Loucy (cell line): ENCODE data around the gene CNTNAP2.

Source experiments
- H2AFZ ChIP-seq: fragments of 200-600 bp; sonication (generic); 2 replicates; pipeline ENCODE4 v1.6.0; 2016; ENCODE audit warnings: antibody characterized with exemption, mild to moderate bottlenecking, low read length, moderate library complexity
- H3F3A ChIP-seq: fragments of 200-600 bp; 2 replicates; pipeline ENCODE4 v1.6.0; 2016; ENCODE audit warnings: antibody characterized with exemption, low read depth, mild to moderate bottlenecking
- H3K27me3 ChIP-seq: fragments of 200-600 bp; sonication (generic); 2 replicates; pipeline ENCODE4 v1.6.1; 2014; ENCODE audit warnings: low read length, mild to moderate bottlenecking; ENCODE audit not compliant: insufficient read depth, poor library complexity, severe bottlenecking
- H3K36me3 ChIP-seq: fragments of 200-600 bp; sonication (generic); 2 replicates; pipeline ENCODE4 v1.6.1; 2016; ENCODE audit warnings: low read length; ENCODE audit not compliant: insufficient read depth
- H3K4me1 ChIP-seq: fragments of 200-600 bp; sonication (generic); 2 replicates; pipeline ENCODE4 v1.5.1; 2014; ENCODE audit warnings: low read length, mild to moderate bottlenecking; ENCODE audit not compliant: insufficient read depth, poor library complexity, severe bottlenecking
- H3K4me2 ChIP-seq: fragments of 200-600 bp; sonication (generic); 2 replicates; pipeline ENCODE4 v1.6.0; 2014; ENCODE audit warnings: antibody characterized with exemption, low read length, low read depth, mild to moderate bottlenecking; ENCODE audit not compliant: poor library complexity, severe bottlenecking
- H3K4me3 ChIP-seq: fragments of 200-600 bp; sonication (generic); 2 replicates; pipeline ENCODE4 v1.5.1; 2014; ENCODE audit warnings: low read length, mild to moderate bottlenecking, mixed read lengths; ENCODE audit not compliant: poor library complexity, severe bottlenecking
- H3K79me2 ChIP-seq: fragments of 200-600 bp; sonication (generic); 2 replicates; pipeline ENCODE4 v1.6.1; 2014; ENCODE audit warnings: low read length; ENCODE audit not compliant: insufficient read depth
- H3K9ac ChIP-seq: fragments of 200-600 bp; sonication (generic); 2 replicates; pipeline ENCODE4 v1.6.0; 2014; ENCODE audit warnings: mild to moderate bottlenecking, low read depth, low read length, moderate library complexity; ENCODE audit not compliant: poor library complexity, severe bottlenecking
- H3K9me2 ChIP-seq: fragments of 200-600 bp; sonication (generic); replicated peaks from 2 replicates; pipeline ENCODE4 v1.6.1; 2016; ENCODE audit warnings: low read depth, low read length, mixed read lengths
- H3K9me3 ChIP-seq: fragments of 200-600 bp; sonication (generic); 2 replicates; pipeline ENCODE4 v1.6.1; 2014; ENCODE audit warnings: mild to moderate bottlenecking, antibody characterized with exemption, low read length, low read depth; ENCODE audit not compliant: insufficient read depth
- H4K20me1 ChIP-seq: fragments of 200-600 bp; sonication (generic); 2 replicates; pipeline ENCODE4 v1.6.0; 2014; ENCODE audit warnings: antibody characterized with exemption, low read length, mild to moderate bottlenecking; ENCODE audit not compliant: insufficient read depth, poor library complexity, severe bottlenecking
- CTCF ChIP-seq: fragments of 200-600 bp; sonication (generic); conservative IDR thresholded peaks from 2 replicates; pipeline ENCODE4 v1.5.1; 2014; ENCODE audit warnings: mild to moderate bottlenecking, antibody characterized with exemption, low read length
- EZH2phosphoT487 ChIP-seq: fragments of 200-600 bp; IDR thresholded peaks from 2 replicates; pipeline ENCODE4 v1.6.1; 2018; ENCODE audit warnings: antibody characterized with exemption, mild to moderate bottlenecking, moderate library complexity, borderline replicate concordance

CNTNAP2 gene

GRCh38 chr7:146781352-146782116 is 664.9 kb downstream of the CNTNAP2 start:
- H3K36me3 ChIP-seq: no peaks in the 10 kb centered on the region
- H2AFZ ChIP-seq: no peak overlapping the region
- H3K4me1 ChIP-seq: no peaks in the 10 kb centered on the region
- no peaks in the 10 kb centered on the region for H3K9me3 ChIP-seq
- H3K9me2 ChIP-seq: no peaks in the 10 kb centered on the region
- H4K20me1 ChIP-seq: no peaks in the 10 kb centered on the region
- TF ChIP-seq CTCF: no peak
- TF ChIP-seq EZH2phosphoT487: no peak
- H3F3A ChIP-seq: no peaks in the 10 kb centered on the region
- no peaks in the 10 kb centered on the region for H3K27me3 ChIP-seq
- no peak overlapping the region for H3K4me2 ChIP-seq
- H3K4me3 ChIP-seq: no peak overlapping the region
- H3K9ac ChIP-seq: no peak overlapping the region
- H3K79me2 ChIP-seq: no peaks in the 10 kb centered on the region

- Histone ChIP-seq H4K20me1 (no peaks in the 10 kb centered on the region), H3K27me3 (no peaks in the 10 kb centered on the region), H3K4me3 (no peak overlapping the region), H2AFZ (no peak overlapping the region), H3F3A (no peaks in the 10 kb centered on the region), H3K9me3 (no peaks in the 10 kb centered on the region), H3K4me1 (no peaks in the 10 kb centered on the region), H3K9ac (no peak overlapping the region), H3K4me2 (no peak overlapping the region), H3K36me3 (no peaks in the 10 kb centered on the region), H3K79me2 (no peaks in the 10 kb centered on the region), H3K9me2 (no peaks in the 10 kb centered on the region)
- TF ChIP-seq CTCF (no peak), EZH2phosphoT487 (no peak)
Measured at GRCh38 chr7:146787266-146787665, 670.7 kb downstream of the CNTNAP2 start.

DNA sequence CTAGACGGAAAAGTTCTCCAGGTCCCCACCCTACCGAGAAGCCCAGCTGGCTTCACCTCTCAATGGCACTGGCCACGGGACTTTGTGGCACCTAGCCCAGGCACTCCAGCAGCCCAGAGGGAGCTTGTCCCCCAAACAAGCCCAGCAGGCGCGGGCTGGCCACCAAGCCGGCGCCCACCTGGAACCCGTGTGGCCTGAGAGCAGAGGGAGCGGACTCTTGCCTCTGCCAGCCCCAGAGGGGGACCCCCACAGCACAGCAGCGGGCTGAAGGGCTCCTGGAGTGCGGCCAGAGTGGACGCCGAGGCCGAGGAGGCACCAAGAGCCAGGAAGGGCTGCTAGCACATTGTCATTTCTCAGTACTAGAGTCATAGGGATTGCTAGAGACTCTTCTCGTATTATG is 671.4 kb downstream of the CNTNAP2 start:
- Histone ChIP-seq H3K36me3 (no peaks in the 10 kb centered on the region), H4K20me1 (no peaks in the 10 kb centered on the region), H3F3A (no peaks in the 10 kb centered on the region), H3K4me3 (no peak overlapping the region), H3K9me2 (no peaks in the 10 kb centered on the region), H3K27me3 (no peaks in the 10 kb centered on the region), H2AFZ (no peak overlapping the region), H3K4me2 (no peak overlapping the region), H3K9ac (no peak overlapping the region), H3K9me3 (no peaks in the 10 kb centered on the region), H3K79me2 (no peaks in the 10 kb centered on the region), H3K4me1 (no peaks in the 10 kb centered on the region)
- TF ChIP-seq CTCF (no peak), EZH2phosphoT487 (no peak)
